Activated CD4-positive, alpha-beta T cell treated with anti-CD3 and anti-CD28 coated beads, Interleukin-2, amount 10 ng/mL, durations not matched to agents 7 days and 5 days (primary cell): Measurements from ENCODE around the gene TBC1D14. TPM values are rescaled to one million over a fixed set of nuclear protein-coding genes. Genes with fewer than 3 reads are reported as not detected.
"Not testable (repeated sequence)": the region's sequence is repeated elsewhere in the genome, so short reads cannot be mapped to it uniquely, and the experiment has no call there.

Experiments
- CTCF ChIA-PET: fragments of 350-600 bp; sonication (Branson Sonifier 250); formaldehyde crosslinking; loops from one replicate; lab custom pipeline; 2021; ENCODE audit warnings: antibody characterized with exemption; lab: Charles Lee
- POLR2A ChIA-PET: fragments of 350-600 bp; sonication (Branson Sonifier 250); formaldehyde crosslinking; loops from one replicate; lab custom pipeline; 2021; ENCODE audit warnings: antibody characterized with exemption; lab: Charles Lee
- DNase-seq: peaks from one replicate; pipeline ENCODE4 v3.0.0-alpha.2; 2020
- H3K27ac Mint-ChIP-seq: one replicate; pipeline ENCODE4 v1.8.0; 2021; ENCODE audit warnings: mild to moderate bottlenecking, moderate library complexity, mixed read lengths
- H3K27me3 Mint-ChIP-seq: one replicate; pipeline ENCODE4 v1.8.0; 2021; ENCODE audit warnings: mixed read lengths
- H3K36me3 Mint-ChIP-seq: one replicate; pipeline ENCODE4 v1.8.0; 2021; ENCODE audit warnings: low read depth, mixed read lengths
- H3K4me1 Mint-ChIP-seq: one replicate; pipeline ENCODE4 v1.8.0; 2021; ENCODE audit warnings: mixed read lengths
- H3K4me3 Mint-ChIP-seq: one replicate; pipeline ENCODE4 v1.8.0; 2021; ENCODE audit warnings: mild to moderate bottlenecking, moderate library complexity, mixed read lengths
- H3K9me3 Mint-ChIP-seq: one replicate; pipeline ENCODE4 v1.8.0; 2021; ENCODE audit warnings: mixed read lengths
- total RNA-seq, 2 experiments: library from RNA; stranded (reverse); gene quantifications; one replicate each; pipeline ENCODE4 v1.2.3, GENCODE V29; 2021

The TBC1D14 gene
- total RNA-seq, 2 experiments from 2014 or later, result 50.1 to 50.2 TPM

GRCh38 chr4:6881908-6882307 lies 27.7 kb upstream of the TBC1D14 start:
- no peaks in the 10 kb centered on the region for H3K9me3 Mint-ChIP-seq
- H3K27me3 Mint-ChIP-seq, result no peaks in the 10 kb centered on the region

DNA sequence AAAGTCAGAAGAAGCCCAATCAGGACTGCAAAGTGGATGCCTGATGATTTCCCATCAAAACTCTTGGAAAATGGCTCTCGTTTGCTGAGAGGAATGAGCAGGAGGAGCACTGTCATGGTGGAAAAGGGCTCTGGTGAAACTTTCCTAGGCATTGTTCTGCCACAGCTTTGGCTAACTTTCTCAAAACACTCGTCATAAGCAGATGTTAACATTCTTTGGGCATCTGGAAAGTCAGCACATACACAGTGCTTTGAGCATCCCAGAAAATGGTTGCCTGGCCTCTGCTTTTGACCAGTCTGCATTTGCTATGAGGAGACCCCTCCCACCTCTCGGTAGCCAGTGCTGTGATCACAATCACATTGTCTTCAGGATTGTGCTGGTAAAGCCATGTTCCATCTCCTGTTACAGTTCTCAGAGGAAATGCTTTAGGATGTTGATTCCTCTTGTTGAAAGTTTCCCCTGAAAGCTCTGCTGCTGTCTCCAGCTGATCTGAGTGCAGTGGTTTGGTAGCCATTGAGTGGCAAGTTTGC lies 25.2 kb upstream of the TBC1D14 start:
- Mint-ChIP-seq H3K4me3 (no peak overlapping the region), H3K36me3 (peaks cover 18% of the 10 kb centered on the region), H3K27ac (no peak overlapping the region), H3K27me3 (no peaks in the 10 kb centered on the region), H3K4me1 (no peaks in the 10 kb centered on the region), H3K9me3 (no peaks in the 10 kb centered on the region)
- DNase-seq, result no peak
- CTCF ChIA-PET, result interaction anchor here (0.8 to 6.4 kb wide), 5 partner anchors 10 to 187 kb away, joined by 4 to 40 read pairs (median 5); no protein-coding TSS in a partner anchor
- POLR2A ChIA-PET, result no interaction called here

More at GRCh38 chr4:6881908-6882307, 27.7 kb upstream of the TBC1D14 start:
- no peak for DNase-seq
- Mint-ChIP-seq H3K4me3 (no peak overlapping the region), H3K27ac (no peak overlapping the region), H3K4me1 (peaks cover 3% of the 10 kb centered on the region), H3K36me3 (peaks cover 34% of the 10 kb centered on the region)
- ChIA-PET POLR2A (no interaction called here), CTCF (interaction anchor here (1.2 to 6.4 kb wide), 2 partner anchors 8 to 10 kb away, joined by 3 to 40 read pairs; no protein-coding TSS in a partner anchor)

GRCh38 chr4:6885953-6886557 lies 23.6 kb upstream of the TBC1D14 start:
- Mint-ChIP-seq H3K27ac (peak overlapping the region; percentile 19), H3K4me3 (no peak overlapping the region), H3K36me3 (peaks cover 21% of the 10 kb centered on the region), H3K4me1 (no peaks in the 10 kb centered on the region), H3K9me3 (peaks cover 10% of the 10 kb centered on the region), H3K27me3 (no peaks in the 10 kb centered on the region)
- DNase-seq, result no peak
- POLR2A ChIA-PET, result no interaction called here
- CTCF ChIA-PET, result interaction anchor here (0.8 to 6.4 kb wide), 5 partner anchors 12 to 170 kb away, joined by 3 to 40 read pairs (median 9); partner anchors contain the start of gene BLOC1S4

DNA sequence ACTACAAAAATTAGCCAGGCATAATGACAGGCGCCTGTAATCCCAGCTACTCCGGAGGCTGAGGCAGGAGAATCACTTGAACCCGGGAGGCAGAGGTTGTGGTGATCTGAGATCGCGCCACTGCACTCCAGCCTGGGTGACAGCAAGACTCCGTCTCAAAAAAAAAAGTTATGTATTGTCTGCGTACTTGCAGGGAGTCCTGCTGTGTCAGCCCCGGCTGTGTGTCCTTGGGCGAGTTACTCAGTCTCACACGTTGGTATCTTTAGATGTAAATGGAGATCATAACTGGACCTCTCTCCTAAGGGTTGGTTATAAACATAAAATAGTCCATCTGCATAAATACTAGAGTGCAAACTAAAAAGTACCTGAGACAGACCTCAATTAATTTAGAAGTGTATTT lies 22.7 kb upstream of the TBC1D14 start:
- Mint-ChIP-seq H3K9me3 (peaks cover 10% of the 10 kb centered on the region), H3K4me1 (peaks cover 7% of the 10 kb centered on the region), H3K4me3 (no peak overlapping the region), H3K36me3 (peaks cover 13% of the 10 kb centered on the region), H3K27me3 (no peaks in the 10 kb centered on the region), H3K27ac (no peak overlapping the region)
- ChIA-PET POLR2A (no interaction called here), CTCF (interaction anchor here (1.3 to 6.4 kb wide), 4 partner anchors 13 to 167 kb away, joined by 4 to 40 read pairs (median 9); no protein-coding TSS in a partner anchor)
- DNase-seq, result no peak

GRCh38 chr4:6887591-6888371 lies 21.8 kb upstream of the TBC1D14 start:
- peaks cover 16% of the 10 kb centered on the region for H3K4me1 Mint-ChIP-seq
- no peaks in the 10 kb centered on the region for H3K27me3 Mint-ChIP-seq
- no peak overlapping the region for H3K27ac Mint-ChIP-seq
- peaks cover 10% of the 10 kb centered on the region for H3K36me3 Mint-ChIP-seq
- ChIA-PET POLR2A (no interaction called here), CTCF (interaction anchor here (1.3 to 6.4 kb wide), 3 partner anchors 14 to 168 kb away, joined by 4 to 40 read pairs (median 9); no protein-coding TSS in a partner anchor)
- peaks cover 10% of the 10 kb centered on the region for H3K9me3 Mint-ChIP-seq
- H3K4me3 Mint-ChIP-seq, result no peak overlapping the region
- DNase-seq, result no peak

DNA sequence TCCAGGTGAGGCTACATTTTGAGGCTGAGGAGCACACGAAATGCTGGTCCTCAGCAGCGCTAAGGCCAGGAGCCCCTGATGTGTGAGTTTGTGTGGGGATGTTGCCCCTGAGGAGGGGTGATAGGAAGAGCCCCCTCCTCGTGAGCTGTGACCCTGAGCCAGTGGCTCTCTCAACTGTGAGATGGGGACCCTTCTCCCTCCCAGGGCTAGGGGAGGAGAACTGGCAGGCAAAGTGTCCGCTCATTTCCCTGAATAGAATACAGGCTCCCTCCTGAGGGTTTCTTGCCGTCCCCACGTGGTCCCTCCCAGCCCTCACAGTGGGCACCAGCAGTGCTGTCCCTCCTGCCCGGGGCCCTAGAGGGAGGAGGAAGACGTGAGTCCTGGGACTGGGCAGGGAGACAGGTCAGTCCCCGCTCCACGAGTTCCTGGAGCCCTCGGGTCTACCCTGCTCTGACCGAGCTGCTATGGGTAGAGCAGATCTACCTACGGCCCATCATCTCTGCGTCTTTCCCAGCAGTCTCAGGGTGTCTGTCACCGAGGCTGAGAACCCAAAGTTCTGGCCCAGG lies 21.0 kb upstream of the TBC1D14 start:
- Mint-ChIP-seq H3K27me3 (no peaks in the 10 kb centered on the region), H3K9me3 (peaks cover 10% of the 10 kb centered on the region), H3K36me3 (peaks cover 10% of the 10 kb centered on the region), H3K4me1 (peaks cover 23% of the 10 kb centered on the region), H3K4me3 (no peak overlapping the region), H3K27ac (no peak overlapping the region)
- DNase-seq, result no peak
- POLR2A ChIA-PET, result no interaction called here
- CTCF ChIA-PET, result no interaction called here

DNA sequence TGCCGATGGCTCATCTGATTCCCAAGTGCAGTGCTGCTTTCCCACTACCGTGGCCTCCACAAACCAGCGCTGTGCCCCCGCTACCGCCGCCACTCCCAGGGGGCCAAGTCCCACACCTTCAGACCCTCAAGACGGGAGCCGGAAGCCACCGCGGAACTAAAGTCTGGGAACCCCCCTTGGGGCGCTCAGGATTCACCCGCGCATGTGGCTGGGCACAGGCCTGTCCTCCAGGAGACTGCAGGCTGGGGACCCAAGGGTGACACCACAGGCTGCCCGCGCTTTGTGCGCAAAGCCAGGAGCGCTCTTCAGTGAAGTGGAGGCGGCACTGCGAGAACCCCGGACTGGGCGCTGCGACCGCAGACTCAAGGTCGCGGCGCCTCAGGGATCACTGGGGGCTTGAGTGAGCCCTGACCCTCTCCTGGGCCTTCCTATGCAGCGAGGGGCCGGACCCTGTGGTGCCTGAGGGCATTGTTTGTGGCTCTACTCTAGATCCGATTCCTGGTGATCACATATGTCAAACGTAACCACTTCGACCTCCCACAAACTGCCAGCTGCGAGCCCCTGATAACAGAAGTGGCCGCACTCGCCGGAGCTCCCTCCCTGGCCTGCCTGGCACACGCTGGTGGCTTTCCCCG lies 20.4 kb upstream of the TBC1D14 start:
- CTCF ChIA-PET, result interaction anchor here (1.0 kb wide), 1 partner anchor 17 kb away, joined by 4 read pairs; no protein-coding TSS in a partner anchor
- POLR2A ChIA-PET, result no interaction called here
- H3K9me3 Mint-ChIP-seq, result peaks cover 10% of the 10 kb centered on the region
- no peaks in the 10 kb centered on the region for H3K27me3 Mint-ChIP-seq
- peaks cover 10% of the 10 kb centered on the region for H3K36me3 Mint-ChIP-seq
- H3K4me3 Mint-ChIP-seq, result no peak overlapping the region
- H3K27ac Mint-ChIP-seq, result no peak overlapping the region
- H3K4me1 Mint-ChIP-seq, result peaks cover 28% of the 10 kb centered on the region
- no peak for DNase-seq

DNA sequence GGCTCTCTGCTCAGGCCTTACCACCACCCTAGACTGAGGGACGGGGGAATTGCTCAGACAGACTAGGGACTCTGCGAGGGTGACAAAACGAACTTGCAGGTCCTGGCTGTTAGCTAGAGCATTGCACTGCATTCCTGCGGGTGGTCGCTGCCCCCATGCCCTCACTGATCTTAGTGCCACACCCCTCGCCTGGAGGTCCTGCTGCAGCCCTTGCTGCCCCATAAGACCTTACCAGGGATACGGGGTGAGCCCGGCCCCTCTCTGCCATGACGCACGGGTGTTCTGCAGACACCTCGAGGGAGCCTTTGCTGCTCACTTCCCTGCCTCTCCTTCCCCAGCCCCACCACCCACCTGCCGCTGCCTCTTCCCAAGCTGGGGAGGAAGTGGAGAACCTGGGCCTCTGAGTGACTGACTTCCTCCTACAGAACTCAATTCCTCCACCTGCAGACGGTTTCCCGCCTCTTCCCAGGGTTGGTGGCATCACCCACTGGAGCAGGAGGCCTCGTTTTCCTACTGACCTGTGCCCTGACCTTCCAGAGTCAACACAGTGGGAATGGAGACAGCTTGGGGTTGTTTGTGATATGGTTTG lies 19.8 kb upstream of the TBC1D14 start:
- Mint-ChIP-seq H3K4me3 (no peak overlapping the region), H3K36me3 (peaks cover 10% of the 10 kb centered on the region), H3K27ac (peak overlapping the region; percentile 36), H3K27me3 (no peaks in the 10 kb centered on the region), H3K4me1 (peaks cover 33% of the 10 kb centered on the region), H3K9me3 (peaks cover 10% of the 10 kb centered on the region)
- DNase-seq, result no peak
- ChIA-PET CTCF (interaction anchor here (0.6 to 1.0 kb wide), 2 partner anchors 17 to 199 kb away, joined by 4 to 5 read pairs; no protein-coding TSS in a partner anchor), POLR2A (no interaction called here)

DNA sequence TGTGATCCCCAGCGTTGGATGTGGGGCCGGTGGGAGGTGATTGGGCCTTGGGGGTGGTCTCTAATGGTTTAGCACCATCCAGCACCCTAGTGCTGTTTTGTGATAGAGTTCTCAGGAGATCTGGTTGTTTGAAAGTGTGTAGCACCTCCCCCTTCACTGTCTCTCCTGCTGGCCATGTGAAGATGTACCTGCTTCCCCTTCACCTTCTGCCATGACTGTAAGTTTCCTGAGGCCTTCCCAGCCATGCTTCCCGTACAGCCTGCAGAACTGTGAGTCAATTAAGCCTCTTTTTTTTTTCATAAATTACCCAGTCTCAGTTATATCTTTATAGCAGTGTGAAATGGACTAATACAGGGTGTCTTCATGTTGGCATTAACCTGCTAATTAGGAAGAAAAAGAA lies 19.3 kb upstream of the TBC1D14 start:
- H3K36me3 Mint-ChIP-seq, result peaks cover 10% of the 10 kb centered on the region
- H3K27me3 Mint-ChIP-seq, result no peaks in the 10 kb centered on the region
- ChIA-PET CTCF (interaction anchor here (0.6 kb wide), 1 partner anchor 200 kb away, joined by 5 read pairs; no protein-coding TSS in a partner anchor), POLR2A (no interaction called here)
- H3K27ac Mint-ChIP-seq, result peak overlapping the region; percentile 36
- no peak for DNase-seq
- peaks cover 10% of the 10 kb centered on the region for H3K9me3 Mint-ChIP-seq
- H3K4me3 Mint-ChIP-seq, result no peak overlapping the region
- peaks cover 38% of the 10 kb centered on the region for H3K4me1 Mint-ChIP-seq

DNA sequence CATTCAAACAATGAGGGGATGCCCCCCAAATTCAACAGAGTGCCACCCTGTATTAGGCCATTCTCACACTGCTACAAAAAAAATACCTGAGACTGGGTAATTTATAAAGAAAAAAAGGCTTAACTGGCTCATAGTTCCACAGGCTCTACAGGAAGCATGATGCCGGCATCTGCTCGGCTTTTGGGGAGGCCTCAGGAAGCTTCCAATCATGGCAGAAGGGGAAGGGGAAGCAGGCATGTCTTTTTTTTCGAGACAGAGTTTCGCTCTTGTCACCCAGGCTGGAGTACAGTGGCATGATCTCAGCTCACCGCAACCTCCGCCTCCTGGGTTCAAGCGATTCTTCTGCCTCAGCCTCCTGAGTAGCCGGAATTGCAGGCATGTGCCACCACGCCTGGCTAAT lies 18.7 kb upstream of the TBC1D14 start:
- POLR2A ChIA-PET, H3K27ac Mint-ChIP-seq, H3K4me3 Mint-ChIP-seq: not testable (repeated sequence)

DNA sequence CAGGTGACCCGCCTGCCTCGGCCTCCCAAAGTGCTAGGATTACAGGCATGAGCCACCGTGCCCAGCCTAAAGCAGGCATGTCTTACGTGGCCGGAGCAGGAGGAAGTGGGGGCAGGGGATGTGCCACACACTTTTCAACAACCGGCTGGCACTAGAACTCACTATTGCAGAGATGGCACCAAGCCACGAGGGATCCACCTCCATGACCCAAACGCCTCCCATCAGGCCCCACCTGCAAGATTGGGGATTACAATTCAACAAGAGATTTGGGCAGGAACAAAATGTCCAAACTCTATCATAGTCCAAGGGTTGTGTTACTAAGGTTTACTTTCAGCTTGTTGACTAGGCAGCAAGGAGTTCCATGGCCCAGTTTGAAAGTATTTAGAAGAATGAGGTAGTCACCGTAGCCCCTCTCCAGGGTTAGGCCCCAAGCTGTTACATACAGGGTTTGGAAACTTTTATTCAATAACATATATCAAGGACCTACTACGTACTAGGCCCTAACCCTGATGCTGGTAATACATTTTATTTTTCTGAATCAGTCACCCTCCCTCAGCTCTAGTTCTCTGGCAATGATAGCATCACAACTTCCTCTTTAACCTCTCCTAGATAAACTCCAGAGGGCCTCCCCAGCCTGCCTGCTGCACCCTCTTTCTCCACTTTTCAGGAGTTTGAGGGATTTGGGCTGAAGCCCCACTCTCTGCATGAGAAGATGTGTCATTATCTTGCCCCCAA lies 18.0 kb upstream of the TBC1D14 start:
- H3K36me3 Mint-ChIP-seq, result peaks cover 10% of the 10 kb centered on the region
- CTCF ChIA-PET, result interaction anchor here (0.9 to 1.5 kb wide), 10 partner anchors 10 to 217 kb away, joined by 3 to 5 read pairs (median 3); a partner anchor contains a TSS
- H3K27me3 Mint-ChIP-seq, result no peaks in the 10 kb centered on the region
- H3K27ac Mint-ChIP-seq, result peak overlapping the region; percentile 83
- POLR2A ChIA-PET, result no interaction called here
- no peak for DNase-seq
- H3K4me3 Mint-ChIP-seq, result peak overlapping the region; percentile 17
- H3K4me1 Mint-ChIP-seq, result peaks cover 38% of the 10 kb centered on the region
- peaks cover 10% of the 10 kb centered on the region for H3K9me3 Mint-ChIP-seq

More for the DNA sequence above, 18.7 kb upstream of the TBC1D14 start:
- H3K27me3 Mint-ChIP-seq, DNase-seq, H3K9me3 Mint-ChIP-seq, H3K36me3 Mint-ChIP-seq: not testable (repeated sequence)
- H3K4me1 Mint-ChIP-seq, result peaks cover 38% of the 10 kb centered on the region
- CTCF ChIA-PET, result interaction anchor here (1.1 to 1.5 kb wide), 2 partner anchors 9 to 216 kb away, joined by 3 read pairs; no protein-coding TSS in a partner anchor
